Panc1 (cell line): ENCODE measurements around the gene FES. TPM values are rescaled to one million over a fixed set of nuclear protein-coding genes. Genes with fewer than 3 reads are reported as not detected.
"Not testable (repeated sequence)": the region's sequence is repeated elsewhere in the genome, so short reads cannot be mapped to it uniquely, and the experiment has no call there.

Experiments
- ATAC-seq: fragments of 200-7000 bp; cut with Tn5 transposase; 2 replicates; pipeline ENCODE4 v1.9.1; 2020; ENCODE audit warnings: mild to moderate bottlenecking, moderate library complexity
- BruUV-seq: library from RNA; stranded (reverse); fragments of 400-500 nt; replicated peaks from 2 replicates; lab custom pipeline; 2021; lab: Mats Ljungman, UMichigan
- CTCF ChIA-PET: fragments of 300-600 bp; sonication (Branson Sonifier 250); formaldehyde crosslinking; loops from one replicate; lab custom pipeline; 2022; ENCODE audit warnings: antibody characterized with exemption; lab: Charles Lee
- POLR2A ChIA-PET: fragments of 300-600 bp; sonication (Branson Sonifier 250); formaldehyde crosslinking; loops from one replicate; lab custom pipeline; 2022; ENCODE audit warnings: antibody characterized with exemption; lab: Charles Lee
- DNase-seq: peaks from one replicate; pipeline ENCODE4 v3.0.0-alpha.2; 2010; ENCODE audit warnings: low read depth, low spot score
- H3K27ac ChIP-seq: 2 replicates; pipeline ENCODE4 v1.5.1; 2011; ENCODE audit warnings: mild to moderate bottlenecking, low read length, inconsistent platforms
- H3K27me3 ChIP-seq: fragments of 200-500 bp; sonication (Bioruptor generic); 2 replicates; pipeline ENCODE4 v1.6.0; 2014; ENCODE audit warnings: low read length, inconsistent platforms; ENCODE audit not compliant: control insufficient read depth, insufficient read depth
- H3K36me3 ChIP-seq: fragments of 200-500 bp; sonication (Bioruptor generic); 2 replicates; pipeline ENCODE4 v1.5.1; 2014; ENCODE audit warnings: inconsistent platforms, mild to moderate bottlenecking, low read length, moderate library complexity; ENCODE audit not compliant: control insufficient read depth, insufficient read depth
- H3K4me1 ChIP-seq: 2 replicates; pipeline ENCODE4 v1.5.1; 2011; ENCODE audit warnings: inconsistent platforms, mild to moderate bottlenecking, low read length, moderate library complexity; ENCODE audit not compliant: control insufficient read depth, insufficient read depth
- H3K4me3 ChIP-seq, 2 experiments: 2 replicates each; pipeline ENCODE4 v1.5.1; 2011 to 2012; ENCODE audit warnings: low read depth in 2 of 2, low read length in 2 of 2, mild to moderate bottlenecking in 2 of 2, inconsistent platforms in 1 of 2, moderate library complexity in 1 of 2
- H3K9me3 ChIP-seq: fragments of 200-500 bp; sonication (Bioruptor generic); 2 replicates; pipeline ENCODE4 v1.5.1; 2014; ENCODE audit warnings: low read depth, mild to moderate bottlenecking, inconsistent platforms, low read length, moderate library complexity; ENCODE audit not compliant: control insufficient read depth, insufficient read depth
- CTCF ChIP-seq: fragments of 450-650 bp; IDR thresholded peaks from 2 replicates; pipeline ENCODE4 v1.5.1; 2017; ENCODE audit warnings: mild to moderate bottlenecking
- POLR2AphosphoS5 ChIP-seq: IDR thresholded peaks from 2 replicates; pipeline ENCODE4 v1.6.1; 2012; ENCODE audit warnings: mild to moderate bottlenecking, low read depth, low read length, moderate library complexity
- REST ChIP-seq, 2 experiments: IDR thresholded peaks; 2 replicates each; pipeline ENCODE4 v1.6.1; 2011 to 2012; ENCODE audit warnings: low read depth in 2 of 2, control low read depth in 1 of 2, low read length in 1 of 2, mild to moderate bottlenecking in 1 of 2, moderate library complexity in 1 of 2; ENCODE audit not compliant: insufficient read depth in 1 of 2
- SIN3A ChIP-seq: IDR thresholded peaks from 2 replicates; pipeline ENCODE4 v1.6.1; 2012; ENCODE audit warnings: low read depth, mild to moderate bottlenecking, low read length, moderate library complexity, borderline replicate concordance; ENCODE audit not compliant: insufficient read depth
- TCF7L2 ChIP-seq: IDR thresholded peaks from 2 replicates; pipeline ENCODE4 v1.6.1; 2011; ENCODE audit warnings: mild to moderate bottlenecking, low read depth, low read length, inconsistent platforms
- in situ Hi-C: cut with HindIII; loops from 2 replicates; pipeline ENCODE4 v1.10.0; 2016; ENCODE audit warnings: low sequenced_read_pairs, low pct_unique_long_range_greater_than_20kb
- intact Hi-C: fragments of 100-400 bp; cut with micrococcal nuclease; formaldehyde crosslinking; loops from one replicate; pipeline ENCODE4 v1.10.0; 2022; ENCODE audit not compliant: unreplicated experiment
- total RNA-seq: library from RNA; stranded (reverse); gene quantifications from one replicate; pipeline ENCODE4 v1.2.1, GENCODE V29; 2021; ENCODE audit not compliant: unreplicated experiment

FES gene
- total RNA-seq, 1 experiment from 2014 or later = 0.64 TPM

GRCh38 chr15:90918835-90919234 lies 34.5 kb downstream of the FES start:
- Histone ChIP-seq H3K9me3 (no peaks in the 10 kb centered on the region), H3K4me3 (no peak overlapping the region), H3K4me1 (no peaks in the 10 kb centered on the region), H3K27me3 (no peaks in the 10 kb centered on the region), H3K36me3 (peaks cover 2% of the 10 kb centered on the region), H3K27ac (no peak overlapping the region)
- DNase-seq = no peak
- ChIA-PET CTCF (interaction anchor here (1.0 kb wide), 1 partner anchor 13 kb away, joined by 3 read pairs; no protein-coding TSS in a partner anchor), POLR2A (interaction anchor here (0.6 kb wide), 1 partner anchor 11 kb away, joined by 3 read pairs; no protein-coding TSS in a partner anchor)
- ATAC-seq = no peak
- TF ChIP-seq REST (IDR thresholded peaks at IDR 0.05; ENCODE audit: insufficient read depth in 1 of 2, low read depth in 2 of 2, low read length in 1 of 2) (no peak), CTCF (no peak), TCF7L2 (no peak), POLR2AphosphoS5 (no peak)
- BruUV-seq = no TSS peak
- in situ Hi-C loops (no loop called here), intact Hi-C loops (no loop called here)

- POLR2A ChIA-PET = no interaction called here
- no peak for TF ChIP-seq SIN3A
- no peak for TF ChIP-seq CTCF
- no peak for TF ChIP-seq POLR2AphosphoS5
- TF ChIP-seq REST (IDR thresholded peaks at IDR 0.05; ENCODE audit: insufficient read depth in 1 of 2, low read depth in 2 of 2, low read length in 1 of 2) = no peak
- no peak for TF ChIP-seq TCF7L2
- no TSS peak for BruUV-seq
- intact Hi-C loops (no loop called here), in situ Hi-C loops (no loop called here)
- no peak overlapping the region for H3K27ac ChIP-seq
- no peaks in the 10 kb centered on the region for H3K27me3 ChIP-seq
- peaks cover 2% of the 10 kb centered on the region; the same call in 1 of the 2 replicates for H3K36me3 ChIP-seq
- no peaks in the 10 kb centered on the region for H3K4me1 ChIP-seq
- CTCF ChIA-PET = interaction anchor here (0.6 kb wide), 1 partner anchor 117 kb away, joined by 4 read pairs; no protein-coding TSS in a partner anchor
- H3K4me3 ChIP-seq = no peak overlapping the region
- no peaks in the 10 kb centered on the region for H3K9me3 ChIP-seq
- ATAC-seq (no peak), DNase-seq (no peak)
Measured at GRCh38 chr15:90921887-90922286, 37.6 kb downstream of the FES start.

GRCh38 chr15:90922712-90923322 lies 38.5 kb downstream of the FES start:
- H3K27me3 ChIP-seq, ATAC-seq, H3K4me1 ChIP-seq, H3K27ac ChIP-seq, CTCF ChIA-PET, in situ Hi-C loops, H3K9me3 ChIP-seq, H3K36me3 ChIP-seq, intact Hi-C loops, H3K4me3 ChIP-seq, BruUV-seq, DNase-seq: not testable (repeated sequence)
- POLR2A ChIA-PET = interaction anchor here (0.7 kb wide), 2 partner anchors 270 to 1741 kb away, joined by 4 to 5 read pairs; no protein-coding TSS in a partner anchor
